GM21723 (cell line): ENCODE results near the gene WWOX.

Source experiments
- ATAC-seq: cut with Tn5 transposase; IDR thresholded peaks from one replicate; pipeline ENCODE4 v1.9.1; 2021; ENCODE audit warnings: mild to moderate bottlenecking, moderate library complexity; ENCODE audit not compliant: unreplicated experiment

Gene WWOX

DNA sequence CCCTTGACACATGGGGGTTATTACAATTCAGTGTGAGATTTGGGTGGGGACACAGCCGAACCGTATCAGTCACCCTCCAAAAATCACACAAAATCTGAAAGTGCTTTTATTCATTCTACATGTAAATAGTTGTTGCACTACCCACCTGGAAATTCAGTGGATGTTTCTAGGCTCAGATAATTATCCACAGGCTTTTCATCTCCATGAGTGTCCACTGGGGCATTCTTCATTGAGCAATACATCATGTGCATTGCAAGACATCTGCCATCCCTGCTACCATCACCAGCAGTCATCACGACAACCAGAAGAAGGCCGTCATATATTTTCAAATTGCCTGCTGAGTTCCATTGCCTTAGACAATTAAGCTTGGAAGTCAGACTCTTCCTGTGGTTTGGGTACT, 330.8 kb downstream of the WWOX start:
- no peak for ATAC-seq

DNA sequence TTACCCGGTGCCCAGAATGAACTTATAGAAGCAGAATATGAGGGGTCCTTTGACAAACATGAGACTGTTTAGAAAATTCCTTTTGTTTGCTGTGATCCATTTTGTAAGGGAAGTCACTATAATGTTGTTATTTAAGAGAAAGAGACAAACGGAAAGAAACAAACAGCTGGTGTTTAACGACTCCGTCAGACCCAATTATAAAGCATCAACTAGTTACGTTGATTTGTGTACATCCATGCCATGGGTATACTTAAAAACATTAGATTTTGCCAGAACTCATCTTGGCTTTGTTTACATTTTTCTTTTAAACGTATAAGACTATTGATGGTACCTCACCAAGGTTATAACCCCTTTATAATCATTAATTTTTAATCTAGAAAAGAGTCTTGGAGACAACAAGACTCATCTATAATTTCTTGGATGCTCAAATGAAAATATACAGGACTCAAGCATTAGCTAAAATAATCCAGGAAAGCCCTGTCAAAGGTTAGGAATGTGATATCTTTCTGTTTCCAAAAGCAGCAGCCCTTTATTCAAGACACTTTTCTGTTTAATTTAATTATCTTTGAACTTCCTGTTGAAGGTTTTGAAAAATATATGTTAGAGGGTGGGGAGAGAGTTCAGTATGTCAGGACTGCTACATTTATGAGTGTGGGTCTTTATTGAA, 331.7 kb downstream of the WWOX start:
- no peak for ATAC-seq

DNA sequence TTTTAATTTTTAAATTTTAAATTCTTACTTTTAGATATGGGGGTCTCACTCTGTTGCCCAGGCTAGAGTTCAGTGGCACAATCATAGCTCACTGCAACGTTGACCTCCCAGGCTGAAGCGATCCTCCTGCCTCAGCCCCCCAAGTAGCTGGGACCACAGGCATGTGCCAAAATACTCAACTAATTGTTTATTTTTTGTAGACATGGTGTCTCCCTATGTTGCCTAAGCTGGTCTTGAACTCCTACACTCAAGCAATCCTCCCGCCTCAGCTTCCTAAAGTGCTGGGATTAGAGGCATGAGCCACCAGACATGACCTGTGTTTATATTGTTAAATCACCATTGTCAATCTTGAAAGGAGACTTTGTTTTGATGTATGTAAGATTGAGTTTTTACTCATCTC, 332.2 kb downstream of the WWOX start:
- ATAC-seq = no peak

DNA sequence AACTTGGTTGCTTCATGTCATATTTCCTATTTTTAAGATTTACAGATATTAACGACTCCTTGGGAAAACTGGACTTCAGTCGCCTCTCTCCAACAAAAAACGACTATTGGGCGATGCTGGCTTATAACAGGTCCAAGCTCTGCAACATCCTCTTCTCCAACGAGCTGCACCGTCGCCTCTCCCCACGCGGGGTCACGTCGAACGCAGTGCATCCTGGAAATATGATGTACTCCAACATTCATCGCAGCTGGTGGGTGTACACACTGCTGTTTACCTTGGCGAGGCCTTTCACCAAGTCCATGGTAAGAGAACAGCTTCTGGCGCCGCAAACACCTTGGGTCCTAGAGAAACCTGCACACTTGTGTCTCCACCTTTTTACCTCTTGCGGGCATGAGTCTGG, 333.0 kb downstream of the WWOX start:
- ATAC-seq = no peak

DNA sequence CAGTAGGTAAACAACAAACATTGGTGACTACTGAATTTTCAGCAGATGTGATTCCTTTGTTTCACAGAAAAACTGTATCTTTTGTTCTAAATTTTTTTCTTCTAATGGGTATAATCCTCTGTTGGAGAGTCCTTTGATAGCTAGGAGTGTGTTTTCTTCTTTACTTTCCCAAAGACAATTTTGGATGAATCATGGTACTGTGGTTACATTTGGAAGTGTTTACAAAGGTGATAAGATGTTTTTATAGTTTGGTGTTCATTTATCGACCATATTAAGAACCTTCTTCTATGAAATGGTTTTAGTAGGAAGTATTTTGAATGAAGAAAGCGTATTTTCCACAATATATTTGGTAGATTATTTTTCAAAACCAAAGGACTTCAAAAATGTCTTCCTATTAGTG, 333.7 kb downstream of the WWOX start:
- ATAC-seq = no peak

GRCh38 chr16:78434401-78434800, 334.9 kb downstream of the WWOX start:
- no peak for ATAC-seq

- no peak for ATAC-seq
Measured at GRCh38 chr16:78435260-78435659, 335.8 kb downstream of the WWOX start.

- no peak for ATAC-seq
Measured at GRCh38 chr16:78436023-78436422, 336.6 kb downstream of the WWOX start.

- no peak for ATAC-seq
Measured at GRCh38 chr16:78436846-78437245, 337.4 kb downstream of the WWOX start.

DNA sequence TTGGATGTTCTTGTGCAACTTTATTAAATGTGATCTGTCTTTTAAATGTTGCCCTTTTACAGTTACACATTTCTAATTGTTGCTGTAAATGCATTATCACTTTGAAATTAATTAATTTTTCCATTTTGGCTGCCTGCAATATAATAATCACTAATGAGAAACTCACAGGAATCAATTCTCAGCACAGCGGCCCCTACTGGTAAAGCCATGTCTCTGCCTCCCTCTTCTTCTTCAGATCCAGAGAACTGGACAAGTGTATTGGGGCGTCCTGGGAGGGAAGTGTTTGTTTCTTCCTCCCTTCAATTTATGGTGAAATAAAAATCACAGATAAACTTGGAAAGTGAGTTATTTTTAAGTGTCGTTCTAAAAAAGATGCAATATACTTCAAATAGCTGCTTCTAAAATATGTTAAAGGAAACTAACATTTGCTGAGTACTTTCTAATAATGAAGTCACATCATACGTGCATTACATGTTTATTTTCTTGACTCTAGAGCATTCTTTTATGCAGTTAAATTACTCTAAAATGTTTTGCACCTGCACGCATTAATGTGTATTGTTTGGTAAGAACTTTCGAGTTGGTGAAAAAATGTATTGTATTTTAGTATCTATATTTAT, 338.0 kb downstream of the WWOX start:
- ATAC-seq = peak; percentile 66

DNA sequence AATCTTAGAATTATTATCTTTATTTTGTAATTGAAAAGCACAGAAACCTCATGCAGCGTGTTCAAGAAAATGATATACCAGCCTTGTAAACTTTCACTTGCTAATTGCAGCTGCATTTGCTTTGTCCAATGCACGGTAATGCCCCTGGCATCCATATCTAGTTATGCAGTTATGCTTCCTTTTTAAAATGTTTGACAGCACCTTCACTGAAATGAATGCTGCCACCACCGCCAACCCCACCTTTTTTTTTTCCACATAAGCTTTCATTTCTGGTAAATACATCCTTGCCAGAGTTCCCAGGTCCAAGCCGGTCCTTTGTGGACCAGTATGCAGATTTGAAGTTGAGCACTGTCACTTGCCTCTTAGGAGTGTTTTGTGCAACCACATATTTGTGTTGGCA, 338.8 kb downstream of the WWOX start:
- no peak for ATAC-seq

DNA sequence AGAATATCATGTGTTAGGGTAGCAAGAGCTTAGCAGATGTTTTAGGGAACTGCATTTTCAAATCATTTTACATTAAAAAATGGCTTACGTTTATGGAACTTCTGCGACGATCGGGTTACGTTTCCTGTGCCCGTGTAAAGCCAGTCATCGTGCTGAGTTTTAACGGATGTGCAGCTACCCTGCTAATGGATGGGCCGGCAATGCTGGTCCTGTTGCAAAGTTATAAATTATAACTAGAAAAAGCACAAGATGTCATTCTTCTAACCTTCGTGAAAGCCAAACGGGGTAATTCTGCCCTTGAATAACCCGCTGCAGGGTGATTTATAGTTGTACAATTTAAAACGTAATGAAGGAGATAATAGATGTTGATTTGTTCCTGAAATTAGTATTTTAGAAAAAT, 339.2 kb downstream of the WWOX start:
- ATAC-seq = no peak

DNA sequence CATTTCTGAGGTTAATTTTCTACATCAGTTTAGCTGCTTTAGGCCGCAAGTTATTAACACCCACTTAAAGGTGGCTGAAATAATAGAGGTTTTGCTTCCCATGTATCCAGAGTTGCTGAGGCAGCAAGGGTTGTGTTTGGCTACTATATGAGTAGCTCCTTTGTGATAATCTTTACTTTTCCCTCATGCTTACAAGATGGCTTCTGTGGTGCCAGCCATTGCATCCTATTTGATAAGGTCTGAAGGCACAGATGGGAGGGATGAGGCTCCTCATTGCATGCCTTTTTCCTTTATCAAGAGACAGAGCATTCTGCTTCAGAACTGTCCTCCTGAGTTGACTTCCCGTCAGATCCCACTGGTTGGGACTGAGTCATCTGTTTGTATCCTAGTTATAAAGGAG, 340.2 kb downstream of the WWOX start:
- no peak for ATAC-seq

GRCh38 chr16:78441298-78441697, 341.8 kb downstream of the WWOX start:
- no peak for ATAC-seq

DNA sequence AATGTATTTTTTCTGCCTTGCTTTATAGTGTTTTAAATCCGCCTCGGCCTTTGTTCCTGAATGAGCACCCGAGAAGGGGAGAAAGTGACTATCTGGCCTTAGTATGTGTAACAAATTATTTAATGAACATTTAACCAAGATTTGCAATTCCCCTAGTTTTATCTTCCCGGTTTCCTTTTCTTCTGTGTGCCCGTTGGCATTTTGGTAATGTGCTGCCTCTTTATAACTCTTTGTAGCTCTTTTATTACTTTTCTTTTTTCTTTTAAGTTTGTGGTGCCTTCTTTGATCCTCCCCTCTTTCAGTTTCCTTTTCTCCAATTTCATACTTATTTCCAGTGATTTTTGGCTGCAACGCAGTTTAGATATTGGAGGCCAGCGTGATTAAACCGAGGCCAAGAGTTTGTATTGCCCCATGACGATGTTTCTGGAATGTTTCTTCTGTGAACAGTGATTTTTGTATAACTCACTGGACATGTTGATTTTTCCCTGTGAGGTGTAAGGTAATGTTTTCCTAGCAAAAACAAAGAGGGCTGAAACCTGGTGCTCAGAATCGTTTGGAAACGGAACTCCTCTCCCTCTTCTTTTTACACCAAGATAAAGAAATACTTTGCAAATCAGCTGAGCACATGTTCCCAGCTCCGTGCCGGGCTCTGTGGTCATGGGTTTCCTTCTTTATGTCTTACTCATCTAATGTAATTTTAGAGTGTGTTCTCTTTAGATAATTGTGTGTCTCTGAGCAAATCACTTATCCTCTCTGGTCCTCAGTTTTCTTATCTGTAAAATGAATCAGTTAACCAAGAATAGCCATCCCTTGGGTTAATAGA, 344.3 kb downstream of the WWOX start:
- ATAC-seq = no peak

DNA sequence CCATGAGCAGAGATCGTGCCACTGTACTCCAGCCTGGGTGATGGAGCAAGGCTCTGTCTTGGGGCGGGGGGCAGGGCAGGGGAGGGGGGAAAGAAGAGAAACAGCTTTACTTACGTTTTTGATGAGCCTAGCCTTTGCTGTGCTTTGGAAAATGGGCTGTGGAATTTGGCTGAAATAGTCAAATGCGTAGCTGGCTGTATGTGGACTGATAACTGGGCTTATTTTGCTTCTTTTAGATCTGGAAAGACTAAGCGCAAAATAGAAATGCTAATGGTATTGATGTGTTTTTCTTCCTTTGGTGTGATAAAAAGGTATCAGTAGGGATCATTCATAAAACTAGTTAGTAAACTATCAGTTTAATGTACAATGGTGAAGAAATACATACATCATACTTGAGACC, 346.4 kb downstream of the WWOX start:
- ATAC-seq = no peak

- ATAC-seq = no peak
Measured at GRCh38 chr16:78446486-78446885, 347.0 kb downstream of the WWOX start.

DNA sequence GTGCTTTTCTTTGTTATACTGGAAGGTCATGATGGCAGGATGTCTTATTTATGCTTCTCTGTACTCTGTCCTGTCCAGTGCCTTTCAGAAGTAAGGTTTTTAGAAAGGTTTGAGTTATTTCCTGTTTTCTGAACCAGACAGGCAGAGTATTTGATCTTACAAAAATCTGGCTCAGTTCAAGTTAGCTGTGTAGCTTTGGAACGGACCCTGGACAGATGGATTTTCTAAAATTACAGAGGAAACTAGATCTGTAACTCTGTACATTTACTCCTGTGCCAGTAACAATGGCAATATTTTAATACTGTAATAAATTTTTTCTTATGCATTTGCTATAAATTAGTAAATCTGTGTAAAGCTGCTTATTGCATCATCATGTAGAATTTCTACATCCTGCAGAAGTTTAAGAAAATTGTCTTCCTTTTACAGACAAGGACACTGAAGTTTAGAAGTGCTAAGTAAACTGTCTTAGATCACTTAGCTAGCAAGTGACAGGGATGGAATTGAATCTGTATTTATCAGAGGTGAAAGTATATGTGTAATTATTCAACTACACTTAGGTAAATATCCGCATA, 347.6 kb downstream of the WWOX start:
- no peak for ATAC-seq

- no peak for ATAC-seq
Measured at GRCh38 chr16:78448658-78449271, 349.3 kb downstream of the WWOX start.

DNA sequence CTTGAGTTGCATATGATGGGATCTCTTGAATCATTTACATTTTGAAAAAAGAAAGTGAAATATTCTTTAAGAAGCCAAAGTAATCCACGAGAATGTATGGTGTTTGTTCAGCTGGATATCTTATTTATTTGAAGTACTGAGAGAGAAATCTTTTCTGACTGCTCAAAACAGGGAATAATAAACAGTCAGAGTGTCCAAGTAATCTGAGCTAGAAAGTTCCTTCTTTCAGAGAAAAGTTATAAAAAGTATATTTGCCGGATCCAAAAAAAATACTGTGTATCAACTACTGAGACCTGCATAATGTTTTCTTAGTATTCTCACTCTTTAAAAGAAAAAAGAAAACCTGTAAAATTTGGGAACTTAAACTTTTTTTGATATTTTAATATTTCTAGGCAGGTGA, 350.8 kb downstream of the WWOX start:
- ATAC-seq = no peak

GRCh38 chr16:78452025-78452555, 352.6 kb downstream of the WWOX start:
- no peak for ATAC-seq
